HG03196 (cell line): ENCODE results near the gene RBBP6.
"Not testable (repeated sequence)": the region's sequence is repeated elsewhere in the genome, so short reads cannot be mapped to it uniquely, and the experiment has no call there.

Experiments
- ATAC-seq: cut with Tn5 transposase; IDR thresholded peaks from one replicate; pipeline ENCODE4 v1.9.1; 2021; ENCODE audit not compliant: unreplicated experiment

Gene RBBP6

DNA sequence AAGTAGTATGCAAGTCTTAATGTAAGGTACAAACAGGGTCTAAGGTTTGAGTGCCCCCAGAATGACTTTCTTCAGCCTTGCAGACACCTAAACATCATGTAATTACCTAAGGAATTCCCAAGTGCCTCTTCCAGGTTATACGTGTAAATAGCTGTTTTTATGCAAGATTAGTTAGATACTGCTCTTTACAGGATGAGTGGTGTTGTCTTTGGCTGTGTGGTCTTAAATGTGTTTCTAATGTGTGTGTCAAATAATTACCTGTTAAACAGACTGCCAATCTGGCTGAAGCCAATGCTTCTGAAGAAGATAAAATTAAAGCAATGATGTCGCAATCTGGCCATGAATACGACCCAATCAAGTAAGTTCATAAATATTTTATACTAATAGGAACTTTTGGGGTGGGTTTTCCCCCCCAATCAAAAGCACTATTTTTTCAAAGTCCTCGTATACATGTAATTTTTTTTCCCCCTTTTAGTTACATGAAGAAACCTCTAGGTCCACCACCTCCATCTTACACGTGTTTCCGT, 16.0 kb downstream of the RBBP6 start:
- no peak for ATAC-seq

DNA sequence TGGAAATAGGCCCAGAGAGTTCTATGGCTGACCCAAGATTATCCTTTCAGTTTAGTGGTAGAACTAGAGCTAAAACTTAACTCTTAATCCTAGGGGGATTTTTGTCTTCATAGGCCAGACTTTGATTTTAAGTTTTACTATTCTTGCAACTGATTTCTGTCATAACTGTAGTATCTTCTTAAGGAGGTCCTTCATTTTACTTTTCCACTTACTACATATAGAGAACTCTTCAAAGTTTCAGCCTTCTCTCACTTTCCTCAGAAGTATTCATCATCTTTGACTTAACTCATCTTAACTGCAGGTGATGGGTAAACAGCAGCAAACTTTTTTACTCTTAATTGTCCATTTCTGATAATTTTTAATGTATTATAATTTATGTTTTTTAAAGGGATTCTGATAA, 23.4 kb downstream of the RBBP6 start:
- no peak for ATAC-seq

DNA sequence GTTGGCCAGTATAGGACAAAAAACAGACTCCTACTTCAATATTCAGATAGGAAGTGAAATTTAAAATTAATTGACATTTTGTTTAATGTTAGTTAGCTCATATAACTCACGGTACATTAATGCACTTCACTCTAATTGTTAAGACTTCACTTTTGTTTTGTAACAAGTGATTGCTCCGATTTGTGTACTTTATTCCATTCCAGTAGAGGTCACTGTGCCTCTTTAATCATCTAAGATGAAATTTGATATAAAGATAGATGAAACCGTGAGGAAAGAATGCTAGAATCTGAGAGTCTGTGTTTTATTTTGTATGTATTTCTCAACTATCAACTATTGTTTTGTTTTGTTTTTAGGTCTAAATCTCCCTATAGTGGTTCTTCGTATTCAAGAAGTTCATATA, 29.0 kb downstream of the RBBP6 start:
- ATAC-seq = no peak

DNA sequence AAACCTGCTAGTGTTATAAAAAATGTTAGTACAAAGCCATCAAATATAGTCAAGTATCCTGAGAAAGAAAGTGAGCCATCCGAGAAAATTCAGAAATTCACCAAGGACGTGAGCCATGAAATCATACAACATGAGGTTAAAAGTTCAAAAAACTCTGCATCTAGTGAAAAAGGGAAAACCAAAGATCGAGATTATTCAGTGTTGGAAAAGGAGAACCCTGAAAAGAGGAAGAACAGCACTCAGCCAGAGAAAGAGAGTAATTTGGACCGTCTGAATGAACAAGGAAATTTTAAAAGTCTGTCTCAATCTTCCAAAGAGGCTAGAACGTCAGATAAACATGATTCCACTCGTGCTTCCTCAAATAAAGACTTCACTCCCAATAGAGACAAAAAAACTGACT, 31.7 kb downstream of the RBBP6 start:
- ATAC-seq = no peak

DNA sequence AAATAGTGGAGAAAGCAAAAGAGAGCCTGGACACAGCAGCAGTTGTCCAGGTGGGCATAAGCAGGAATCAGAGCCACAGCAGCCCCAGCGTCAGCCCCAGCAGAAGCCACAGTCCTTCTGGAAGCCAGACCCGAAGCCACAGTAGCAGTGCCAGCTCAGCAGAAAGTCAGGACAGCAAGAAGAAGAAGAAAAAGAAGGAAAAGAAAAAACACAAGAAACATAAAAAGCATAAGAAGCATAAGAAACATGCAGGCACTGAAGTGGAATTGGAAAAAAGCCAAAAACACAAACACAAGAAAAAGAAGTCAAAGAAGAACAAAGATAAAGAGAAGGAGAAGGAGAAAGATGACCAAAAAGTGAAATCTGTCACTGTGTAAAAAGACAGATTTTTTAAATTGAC, 32.7 kb downstream of the RBBP6 start:
- ATAC-seq = no peak

DNA sequence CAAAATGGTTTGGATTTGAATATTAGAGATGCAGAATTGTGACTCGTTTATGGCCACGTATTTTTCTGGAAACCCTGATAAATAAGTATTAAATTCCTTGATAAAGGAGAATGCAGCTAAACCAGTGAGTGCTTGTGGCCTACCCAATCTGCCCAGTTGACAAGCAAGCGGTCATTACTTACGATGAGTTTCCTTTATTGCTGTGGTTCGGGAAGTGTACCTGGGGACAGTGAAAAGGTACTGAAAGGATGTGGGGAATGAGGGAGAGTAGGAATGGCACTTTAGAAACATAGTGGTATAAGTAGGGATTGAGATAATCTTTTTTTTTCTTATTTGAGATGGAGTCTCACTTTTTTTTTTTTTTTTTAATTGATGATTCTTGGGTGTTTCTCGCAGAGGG, 33.8 kb downstream of the RBBP6 start:
- ATAC-seq = no peak

DNA sequence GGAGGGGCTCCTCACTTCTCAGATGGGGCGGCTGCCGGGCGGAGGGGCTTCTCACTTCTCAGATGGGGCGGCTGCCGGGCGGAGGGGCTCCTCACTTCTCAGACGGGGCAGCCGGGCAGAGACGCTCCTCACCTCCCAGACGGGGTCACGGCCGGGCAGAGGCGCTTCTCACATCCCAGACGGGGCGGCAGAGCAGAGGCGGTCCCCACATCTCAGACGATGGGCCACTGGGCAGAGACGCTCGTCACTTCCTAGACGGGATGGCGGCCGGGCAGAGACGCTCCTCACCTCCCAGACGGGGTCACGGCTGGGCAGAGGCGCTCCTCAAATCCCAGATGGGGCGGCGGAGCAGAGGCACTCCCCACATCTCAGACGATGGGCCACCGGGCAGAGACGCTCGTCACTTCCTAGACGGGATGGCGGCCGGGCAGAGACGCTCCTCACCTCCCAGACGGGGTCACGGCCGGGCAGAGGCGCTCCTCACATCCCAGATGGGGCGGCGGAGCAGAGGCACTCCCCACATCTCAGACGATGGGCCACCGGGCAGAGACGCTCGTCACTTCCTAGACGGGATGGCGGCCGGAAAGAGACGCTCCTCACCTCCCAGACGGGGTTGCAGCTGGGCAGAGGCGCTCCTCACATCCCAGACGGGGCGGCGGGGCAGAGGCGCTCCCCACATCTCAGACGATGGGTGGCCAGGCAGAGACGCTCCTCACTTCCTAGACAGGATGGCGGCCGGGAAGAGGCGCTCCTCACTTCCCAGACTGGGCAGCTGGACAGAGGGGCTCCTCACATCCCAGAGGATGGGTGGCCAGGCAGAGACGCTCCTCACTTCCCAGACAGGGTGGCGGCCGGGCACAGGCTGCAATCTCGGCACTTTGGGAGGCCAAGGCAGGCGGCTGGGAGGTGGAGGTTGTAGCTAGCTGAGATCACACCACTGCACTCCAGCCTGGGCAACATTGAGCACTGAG, 35.4 kb downstream of the RBBP6 start:
- ATAC-seq = not testable (repeated sequence)

DNA sequence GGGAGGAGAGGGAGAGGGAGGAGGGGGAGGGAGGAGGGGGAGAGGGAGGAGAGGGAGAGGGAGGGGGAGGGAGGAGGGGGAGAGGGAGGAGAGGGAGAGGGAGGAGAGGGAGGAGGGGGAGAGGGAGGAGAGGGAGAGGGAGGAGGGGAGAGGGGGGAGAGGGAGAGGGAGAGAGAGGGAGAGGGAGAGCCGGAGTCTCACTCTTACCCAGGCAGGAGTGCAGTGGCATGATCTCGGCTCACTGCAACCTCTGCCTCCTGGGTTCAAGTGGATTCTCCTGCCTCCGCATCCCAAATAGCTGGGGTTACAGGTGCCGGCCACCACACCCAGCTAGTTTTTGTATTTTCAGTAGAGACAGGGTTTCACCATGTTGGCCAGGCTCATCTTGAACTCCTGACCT, 36.4 kb downstream of the RBBP6 start:
- not testable (repeated sequence) for ATAC-seq

DNA sequence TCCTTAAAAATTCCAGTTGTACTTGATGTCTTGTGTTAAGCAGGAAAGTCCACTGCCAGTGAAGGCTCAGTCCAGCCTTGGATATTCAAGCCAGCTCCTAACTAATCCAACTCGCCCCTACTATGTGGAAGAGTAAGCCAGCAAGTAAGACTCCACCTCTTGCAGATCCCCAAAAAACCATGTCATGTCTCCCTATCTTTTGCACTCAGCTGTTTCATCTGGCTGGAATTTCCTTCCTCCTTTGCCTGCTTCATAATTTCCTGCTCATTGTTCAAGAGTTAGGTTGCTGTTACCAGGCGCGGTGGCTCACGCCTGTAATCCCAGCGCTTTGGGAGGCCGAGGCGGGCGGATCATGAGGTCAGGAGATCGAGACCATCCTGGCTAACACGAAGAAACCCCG, 37.8 kb downstream of the RBBP6 start:
- no peak for ATAC-seq

DNA sequence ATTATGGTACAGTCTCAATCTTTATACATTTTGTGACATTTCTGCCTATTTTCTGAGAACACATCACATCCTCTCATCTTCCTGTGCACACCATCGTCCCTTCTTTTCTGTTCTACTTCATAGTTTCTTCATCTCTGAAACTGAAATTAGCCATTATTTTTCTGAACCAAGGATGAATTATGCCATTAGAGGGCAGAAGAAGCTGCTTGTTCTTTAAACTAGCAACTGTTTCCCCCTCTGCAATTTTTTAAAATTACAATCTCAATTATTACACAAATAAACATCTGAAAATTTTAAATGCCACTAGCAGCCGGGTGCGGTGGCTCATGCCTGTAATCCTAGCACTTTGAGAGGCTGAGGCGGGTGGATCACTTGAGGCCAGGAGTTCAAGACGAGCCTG, 41.3 kb downstream of the RBBP6 start:
- ATAC-seq = no peak

DNA sequence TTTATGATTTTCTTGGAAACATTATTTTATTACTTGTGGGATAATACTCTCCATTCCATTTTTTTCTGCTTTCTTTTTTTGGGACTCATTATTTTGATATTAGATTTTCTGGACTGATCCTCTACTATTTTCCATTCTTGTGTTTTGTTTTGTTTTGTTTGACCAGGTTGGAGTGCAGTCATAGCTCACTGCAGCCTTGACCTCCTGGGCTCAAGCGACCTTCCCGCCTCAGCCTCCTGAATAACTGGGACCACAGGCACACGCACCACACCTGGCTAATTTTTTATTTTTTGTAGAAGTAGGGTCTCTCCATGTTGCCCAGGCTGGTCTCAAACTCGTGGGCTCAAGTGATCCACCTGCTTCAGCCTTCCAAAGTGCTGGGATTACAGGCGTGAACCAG, 44.1 kb downstream of the RBBP6 start:
- no peak for ATAC-seq

DNA sequence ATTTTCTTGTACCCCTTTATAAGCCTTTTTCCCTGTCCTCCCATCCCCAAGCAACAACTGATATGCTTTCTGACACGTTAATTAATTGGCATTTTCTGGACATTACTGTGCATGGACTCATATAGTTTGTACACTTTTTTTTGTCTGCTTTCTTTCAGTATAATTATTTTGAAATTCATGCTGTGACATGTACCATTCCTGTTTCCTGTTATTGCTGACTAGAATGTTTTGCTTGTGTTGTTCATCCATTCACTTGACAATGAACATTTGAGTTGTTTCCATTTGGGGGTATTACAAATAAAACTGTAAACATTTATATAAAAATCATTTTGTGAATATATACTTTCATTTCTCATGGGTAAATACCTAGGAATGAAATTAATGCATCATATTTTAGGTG, 50.6 kb downstream of the RBBP6 start:
- ATAC-seq = no peak

DNA sequence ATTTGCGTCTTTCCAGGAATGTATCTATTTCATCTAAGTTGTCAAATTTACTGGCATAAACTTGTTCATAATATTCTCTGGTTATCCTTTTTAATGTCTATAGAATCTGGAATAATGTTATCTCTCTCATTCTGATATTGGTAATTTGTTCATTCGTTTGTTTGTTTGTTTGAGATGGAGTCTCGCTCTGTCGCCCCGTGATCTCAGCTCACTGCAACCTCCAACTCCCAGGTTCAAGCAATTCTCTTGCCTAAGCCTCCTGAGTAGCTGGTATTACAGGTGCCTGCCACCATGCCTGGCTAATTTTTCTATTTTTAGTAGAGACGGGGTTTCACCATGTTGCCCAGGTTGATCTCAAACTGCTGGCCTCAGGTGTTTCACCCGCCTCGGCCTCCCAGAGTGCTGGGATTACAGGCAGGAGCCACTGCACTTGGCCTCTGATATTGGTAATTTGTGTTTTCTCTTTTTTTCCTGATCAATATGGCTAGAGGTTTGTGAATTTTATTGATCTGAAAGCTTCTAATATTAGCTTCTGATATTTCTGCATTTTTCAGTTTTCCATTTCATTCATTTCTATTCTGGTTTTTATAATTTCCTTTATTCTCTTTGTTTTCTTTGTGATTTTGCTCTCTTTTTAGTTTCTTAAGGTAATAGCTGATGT, 59.5 kb downstream of the RBBP6 start:
- ATAC-seq = no peak

DNA sequence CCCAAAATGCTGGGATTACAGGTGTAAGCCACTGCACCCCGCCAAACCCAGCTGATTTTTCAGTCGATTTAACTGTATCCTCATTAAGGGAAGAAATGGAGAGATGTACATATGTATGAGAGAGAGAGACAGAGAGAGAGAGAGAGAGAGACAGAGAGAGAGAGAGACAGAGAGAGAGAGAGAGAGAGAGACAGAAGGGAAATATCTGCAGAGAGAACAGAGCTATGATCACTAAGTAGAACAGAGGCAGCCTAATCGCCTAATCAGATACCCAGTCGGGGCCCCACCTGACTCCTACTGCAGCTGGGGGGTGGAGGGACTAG, 70.0 kb downstream of the RBBP6 start:
- ATAC-seq = no peak

DNA sequence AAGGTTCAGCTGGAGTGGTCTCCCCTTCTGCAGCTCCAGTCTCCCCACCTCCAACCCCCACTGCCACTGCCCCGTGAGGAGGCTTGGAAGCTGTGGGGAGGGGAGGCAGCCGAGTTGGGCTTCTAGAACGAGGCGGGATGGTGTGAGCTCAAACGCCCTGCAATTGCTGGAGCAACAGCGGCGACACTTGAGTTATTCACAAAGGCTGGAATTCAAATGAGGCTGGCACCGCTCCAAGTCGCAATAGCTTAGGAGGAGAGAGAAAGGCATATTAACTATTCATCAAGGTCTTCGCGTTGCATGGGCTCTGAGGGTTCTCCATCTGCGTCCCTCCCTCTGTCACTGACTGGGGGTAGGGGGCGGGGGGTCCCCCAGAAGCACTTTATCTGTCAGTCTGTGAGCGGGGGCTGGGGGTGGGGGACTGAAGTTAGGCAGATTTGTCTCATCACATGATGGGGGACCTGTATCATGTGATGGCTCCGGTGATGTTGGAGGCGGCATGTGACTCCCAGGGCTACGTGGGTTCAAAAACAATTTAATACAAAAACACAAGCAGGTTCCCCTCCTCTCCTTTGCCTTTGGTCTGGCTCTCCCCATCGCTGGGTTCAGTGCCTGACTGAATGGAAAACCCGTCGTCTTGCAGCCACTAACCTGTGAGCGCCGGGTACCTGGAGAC, 70.5 kb downstream of the RBBP6 start:
- ATAC-seq = no peak

DNA sequence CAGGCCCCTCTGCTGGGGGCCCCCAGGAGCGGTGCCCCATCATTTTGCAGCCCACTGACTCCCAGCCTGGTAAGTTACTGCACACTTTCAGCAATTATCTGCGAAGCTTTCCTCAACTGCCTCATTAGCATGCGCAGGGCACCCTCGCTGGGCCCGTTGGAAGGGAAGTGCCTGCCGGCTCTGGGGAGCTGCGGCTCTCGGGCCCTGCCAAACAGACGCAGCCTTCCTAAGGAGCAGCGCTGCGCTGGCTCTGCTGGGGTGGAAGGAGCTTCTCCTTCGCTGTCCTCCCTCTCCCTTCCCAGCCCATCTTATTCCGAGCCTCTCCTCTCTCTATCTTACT, 71.0 kb downstream of the RBBP6 start:
- ATAC-seq = no peak

DNA sequence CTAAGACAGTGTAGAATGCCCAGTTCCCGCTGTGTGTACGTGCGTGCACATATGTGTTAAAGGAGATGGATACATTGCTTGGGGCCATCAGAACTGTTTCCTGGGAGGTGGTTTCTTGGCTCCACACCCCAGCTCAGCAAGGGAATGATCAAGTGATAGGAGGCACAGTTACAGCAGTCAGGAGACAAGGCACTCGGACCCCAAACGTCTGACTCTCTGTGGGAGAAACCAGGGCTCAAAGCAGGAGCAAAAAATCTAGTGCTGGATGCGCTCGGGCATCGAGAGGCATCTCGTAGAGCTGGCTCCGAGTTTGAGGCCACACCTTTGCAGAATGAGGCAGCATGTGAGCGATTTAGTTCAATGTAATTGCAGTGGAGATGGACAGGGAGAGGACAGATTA, 71.9 kb downstream of the RBBP6 start:
- ATAC-seq = no peak

DNA sequence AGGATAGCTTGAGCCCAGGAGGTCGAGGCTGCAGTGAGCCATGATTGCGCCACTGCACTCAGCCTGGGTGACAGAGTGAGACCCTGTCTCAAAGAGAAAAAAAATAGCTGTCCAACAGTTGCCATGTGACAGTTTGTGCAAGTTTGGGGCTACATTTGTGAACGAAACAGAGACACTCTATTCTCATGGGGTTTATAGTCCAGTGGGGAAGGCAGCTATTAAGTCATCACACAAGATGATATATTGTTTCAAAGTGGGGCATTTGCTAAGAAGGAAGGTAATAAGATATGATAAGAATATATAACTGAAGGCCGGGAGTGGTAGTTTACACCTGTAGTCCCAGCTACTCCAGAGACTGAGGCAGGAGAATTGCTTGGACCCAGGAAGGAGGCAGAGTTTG, 73.3 kb downstream of the RBBP6 start:
- no peak for ATAC-seq

DNA sequence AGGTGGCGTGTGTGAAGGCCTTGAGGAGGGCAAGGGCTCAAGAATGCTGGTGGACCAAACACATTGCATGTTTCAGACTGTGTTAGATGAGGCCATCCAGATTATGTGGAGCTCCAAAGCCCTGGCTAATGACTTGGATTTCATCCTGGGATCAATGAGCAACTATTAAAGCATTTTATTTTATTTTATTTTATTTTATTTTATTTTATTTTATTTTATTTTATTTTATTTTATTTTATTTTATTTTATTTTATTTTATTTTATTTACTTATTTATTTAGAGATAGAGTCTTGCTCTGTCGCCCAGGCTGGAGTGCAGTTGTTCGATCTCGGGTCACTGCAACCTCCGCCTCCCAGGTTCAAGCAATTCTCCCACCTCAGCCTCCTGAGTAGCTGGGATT, 73.9 kb downstream of the RBBP6 start:
- ATAC-seq = not testable (repeated sequence)

DNA sequence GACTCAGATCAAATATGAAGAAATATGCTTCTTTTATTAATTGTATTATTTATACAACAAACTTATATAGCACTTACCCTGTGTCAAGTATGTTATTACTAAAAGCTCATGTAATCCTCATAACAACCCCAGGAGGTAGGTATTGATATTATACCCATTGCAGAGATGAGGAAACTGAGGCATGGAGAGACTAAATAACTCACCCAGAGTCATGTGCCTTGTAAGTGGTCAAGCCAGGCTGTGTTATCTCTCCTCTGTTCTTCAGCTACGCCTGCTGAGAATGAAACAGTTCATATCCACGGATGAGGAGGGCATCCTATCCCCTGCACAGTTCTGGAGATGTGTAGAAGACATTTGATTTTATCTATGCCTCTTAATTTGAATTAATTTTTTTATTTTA, 78.1 kb downstream of the RBBP6 start:
- no peak for ATAC-seq
